ENCODE results near the gene IL25.

GRCh38 chr14:23384364-23385080 lies 11.9 kb downstream of the IL25 start:
- TF ChIP-seq CTCF (IDR thresholded peaks at IDR 0.05) (no peak), POLR2A (IDR thresholded peaks at IDR 0.05) (no peak)
